Keratinocyte (primary cell): Measurements from ENCODE around the gene ANO7. TPM values are rescaled to one million over a fixed set of nuclear protein-coding genes. Genes with fewer than 3 reads are reported as not detected.

Source experiments
- DNase-seq: peaks from one replicate; pipeline ENCODE4 v3.0.0-alpha.2; 2011; ENCODE audit warnings: low read depth, missing footprints, low spot score
- FAIRE-seq: peaks from 2 replicates; lab custom pipeline; 2011; peaks lifted over from hg19 to GRCh38; lab: Jason Lieb, UNC
- H2AFZ ChIP-seq: 2 replicates; pipeline ENCODE4 v1.6.0; 2012; ENCODE audit warnings: low read length, control low read depth, inconsistent platforms; ENCODE audit not compliant: control insufficient read depth
- H3K27ac ChIP-seq: 2 replicates; pipeline ENCODE4 v1.5.1; 2011; ENCODE audit warnings: low read length; ENCODE audit not compliant: control insufficient read depth, insufficient read depth
- H3K27me3 ChIP-seq: 3 replicates; pipeline ENCODE4 v1.6.0; 2011; ENCODE audit warnings: low read length; ENCODE audit not compliant: control insufficient read depth, insufficient read depth; ENCODE audit errors: extremely low read depth
- H3K36me3 ChIP-seq, 2 experiments: 2 replicates in 1 of 2; 3 replicates in 1 of 2; pipeline ENCODE4 v1.5.1; 2011; ENCODE audit warnings: low read length in 2 of 2, mild to moderate bottlenecking in 1 of 2; ENCODE audit not compliant: control insufficient read depth in 2 of 2, insufficient read depth in 2 of 2; ENCODE audit errors: extremely low read depth in 1 of 2
- H3K4me1 ChIP-seq: 3 replicates; pipeline ENCODE4 v1.5.1; 2011; ENCODE audit warnings: low read length; ENCODE audit not compliant: control insufficient read depth, insufficient read depth; ENCODE audit errors: extremely low read depth
- H3K4me2 ChIP-seq: 3 replicates; pipeline ENCODE4 v1.6.0; 2011; ENCODE audit warnings: low read depth, low read length; ENCODE audit not compliant: control insufficient read depth, insufficient read depth; ENCODE audit errors: extremely low read depth
- H3K4me3 ChIP-seq, 3 experiments: fragments of 200-600 bp in 1 of 3; sonication (generic) in 1 of 3; 2 replicates in 2 of 3; 3 replicates in 1 of 3; pipeline ENCODE4 v1.5.1; 2011 to 2016; ENCODE audit warnings: low read length in 3 of 3, mild to moderate bottlenecking in 3 of 3, control low read depth in 2 of 3, inconsistent platforms in 1 of 3, low read depth in 1 of 3, mixed read lengths in 1 of 3, mixed run types in 1 of 3, moderate library complexity in 1 of 3; ENCODE audit not compliant: control insufficient read depth in 2 of 3, insufficient read depth in 2 of 3; ENCODE audit errors: extremely low read depth in 1 of 3
- H3K79me2 ChIP-seq: 2 replicates; pipeline ENCODE4 v1.6.0; 2012; ENCODE audit warnings: low read length; ENCODE audit not compliant: control insufficient read depth, insufficient read depth
- H3K9ac ChIP-seq: 3 replicates; pipeline ENCODE4 v1.6.0; 2011; ENCODE audit warnings: low read length; ENCODE audit not compliant: control insufficient read depth, insufficient read depth; ENCODE audit errors: extremely low read depth
- H3K9me1 ChIP-seq: 3 replicates; pipeline ENCODE4 v1.6.0; 2011; ENCODE audit warnings: low read length; ENCODE audit not compliant: control insufficient read depth, insufficient read depth; ENCODE audit errors: extremely low read depth
- H3K9me3 ChIP-seq: 2 replicates; pipeline ENCODE4 v1.5.1; 2012; ENCODE audit warnings: low read depth, low read length; ENCODE audit not compliant: control insufficient read depth
- H4K20me1 ChIP-seq: 3 replicates; pipeline ENCODE4 v1.6.0; 2011; ENCODE audit warnings: low read length; ENCODE audit not compliant: control insufficient read depth, insufficient read depth; ENCODE audit errors: extremely low read depth
- EZH2 ChIP-seq: IDR thresholded peaks from one replicate; pipeline ENCODE4 v1.6.1; 2012; ENCODE audit warnings: inconsistent platforms, mild to moderate bottlenecking, low read length, moderate library complexity
- dilution Hi-C: fragments of 300-500 bp; cut with MboI; formaldehyde crosslinking; loops from one replicate; pipeline ENCODE4 v1.7.0; 2020; ENCODE audit warnings: low sequenced_read_pairs; ENCODE audit not compliant: extremely low pct_ligation_motif_present
- polyA plus RNA-seq, 5 experiments: library from polyadenylated mRNA; depleted of rRNA in 3 of 5; stranded (reverse) in 3 of 5; stranded (forward) in 1 of 5; unstranded in 1 of 5; fragments of >200 nt; gene quantifications; 1 replicate in 1 of 5; 2 replicates in 3 of 5; 3 replicates in 1 of 5; pipeline versions ENCODE4 v1.2.1 to v1.2.3, GENCODE V29; 2011 to 2012; ENCODE audit warnings: missing spikeins in 2 of 5, low read depth in 1 of 5, low replicate concordance in 1 of 5
- TF ChIP-seq, protein P1 (sequence below), 3 experiments: IDR thresholded peaks in 1 of 3; conservative IDR thresholded peaks in 1 of 3; optimal IDR thresholded peaks in 1 of 3; 2 replicates in 2 of 3; 3 replicates in 1 of 3; pipeline versions ENCODE3 to v1.5.1; 2011; ENCODE audit warnings: low read length in 3 of 3, mild to moderate bottlenecking in 3 of 3, moderate library complexity in 2 of 3, control low read depth in 1 of 3, inconsistent platforms in 1 of 3; ENCODE audit not compliant: insufficient read depth in 2 of 3; ENCODE audit errors: extremely low read depth in 1 of 3

Gene ANO7
- polyA plus RNA-seq, 1 donor (not counting 4 experiments of a cell fraction or from before 2014, with no cell fraction given): 0.14 TPM

DNA sequence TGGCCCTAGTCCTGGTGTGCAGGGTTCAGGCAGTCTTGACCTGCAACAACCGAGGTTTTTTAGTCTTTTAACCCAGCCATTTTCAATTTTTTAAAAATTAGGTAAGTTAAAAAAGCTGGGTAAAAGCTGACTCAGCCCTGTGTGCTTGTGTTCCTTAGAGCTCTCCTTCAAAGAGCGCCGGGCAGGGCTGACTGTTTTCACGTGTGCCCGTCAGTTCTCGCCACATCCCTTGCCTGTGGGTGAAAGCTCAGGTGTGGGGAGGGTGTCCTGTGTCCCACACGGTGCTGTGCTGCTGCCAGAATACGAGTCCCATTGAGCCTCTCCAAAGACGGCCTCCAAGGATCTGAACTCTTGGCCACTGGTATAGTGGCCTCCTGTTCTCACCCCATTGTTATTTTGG is 5.3 kb upstream of the ANO7 start:
- FAIRE-seq: no peak
- H3K4me1 ChIP-seq: no peaks in the 10 kb centered on the region
- no peaks in the 10 kb centered on the region for H3K9me1 ChIP-seq
- H3K36me3 ChIP-seq: peaks cover 6 to 8% of the 10 kb centered on the region in 2 experiments
- no peak overlapping the region for H3K9ac ChIP-seq
- no peak overlapping the region for H3K4me3 ChIP-seq
- no peaks in the 10 kb centered on the region for H4K20me1 ChIP-seq
- H3K27me3 ChIP-seq: peaks cover 10% of the 10 kb centered on the region
- H3K79me2 ChIP-seq: no peaks in the 10 kb centered on the region
- no peak for DNase-seq
- H3K27ac ChIP-seq: no peak overlapping the region
- TF ChIP-seq, protein P1, sequence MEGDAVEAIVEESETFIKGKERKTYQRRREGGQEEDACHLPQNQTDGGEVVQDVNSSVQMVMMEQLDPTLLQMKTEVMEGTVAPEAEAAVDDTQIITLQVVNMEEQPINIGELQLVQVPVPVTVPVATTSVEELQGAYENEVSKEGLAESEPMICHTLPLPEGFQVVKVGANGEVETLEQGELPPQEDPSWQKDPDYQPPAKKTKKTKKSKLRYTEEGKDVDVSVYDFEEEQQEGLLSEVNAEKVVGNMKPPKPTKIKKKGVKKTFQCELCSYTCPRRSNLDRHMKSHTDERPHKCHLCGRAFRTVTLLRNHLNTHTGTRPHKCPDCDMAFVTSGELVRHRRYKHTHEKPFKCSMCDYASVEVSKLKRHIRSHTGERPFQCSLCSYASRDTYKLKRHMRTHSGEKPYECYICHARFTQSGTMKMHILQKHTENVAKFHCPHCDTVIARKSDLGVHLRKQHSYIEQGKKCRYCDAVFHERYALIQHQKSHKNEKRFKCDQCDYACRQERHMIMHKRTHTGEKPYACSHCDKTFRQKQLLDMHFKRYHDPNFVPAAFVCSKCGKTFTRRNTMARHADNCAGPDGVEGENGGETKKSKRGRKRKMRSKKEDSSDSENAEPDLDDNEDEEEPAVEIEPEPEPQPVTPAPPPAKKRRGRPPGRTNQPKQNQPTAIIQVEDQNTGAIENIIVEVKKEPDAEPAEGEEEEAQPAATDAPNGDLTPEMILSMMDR (optimal IDR thresholded peaks at IDR 0.05 in 1 of 3, IDR thresholded peaks at IDR 0.05 in 1 of 3, conservative IDR thresholded peaks at IDR 0.05 in 1 of 3; ENCODE audit: extremely low read depth in 1 of 3, insufficient read depth in 2 of 3, low read length in 3 of 3): no peak
- no peak for TF ChIP-seq EZH2
- H2AFZ ChIP-seq: no peak overlapping the region
- H3K9me3 ChIP-seq: no peaks in the 10 kb centered on the region
- dilution Hi-C loops: no loop called here
- no peak overlapping the region for H3K4me2 ChIP-seq

DNA sequence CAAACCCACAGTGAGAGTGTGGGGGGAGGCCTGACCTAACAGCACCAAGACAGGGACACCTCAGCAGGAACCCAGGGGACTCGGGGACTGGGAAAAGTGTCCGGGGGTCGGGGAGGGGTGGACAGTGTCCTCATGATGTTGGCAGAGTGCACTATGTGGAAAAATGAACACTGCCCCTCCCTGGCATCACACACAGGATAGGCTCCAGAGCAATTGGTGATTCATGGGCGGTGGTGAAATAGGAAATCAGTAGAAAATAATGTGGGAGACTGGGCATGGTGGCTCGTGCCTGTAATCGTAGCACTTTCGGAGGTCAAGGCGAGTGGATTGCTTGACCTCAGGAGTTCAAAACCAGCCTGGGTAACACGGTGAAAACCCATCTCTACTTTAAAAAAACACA is 3.6 kb upstream of the ANO7 start:
- Histone ChIP-seq H3K27ac (no peak overlapping the region), H3K4me2 (no peak overlapping the region), H3K9me3 (no peaks in the 10 kb centered on the region), H3K36me3 (peaks cover 3 to 4% of the 10 kb centered on the region in 2 experiments), H3K9ac (no peak overlapping the region), H3K4me3 (no peak overlapping the region), H4K20me1 (no peaks in the 10 kb centered on the region), H3K79me2 (no peaks in the 10 kb centered on the region), H3K9me1 (no peaks in the 10 kb centered on the region), H2AFZ (no peak overlapping the region), H3K4me1 (no peaks in the 10 kb centered on the region), H3K27me3 (peaks cover 18% of the 10 kb centered on the region)
- FAIRE-seq (no peak), DNase-seq (no peak)
- dilution Hi-C loops: no loop called here
- TF ChIP-seq, protein P1 (optimal IDR thresholded peaks at IDR 0.05 in 1 of 3, IDR thresholded peaks at IDR 0.05 in 1 of 3, conservative IDR thresholded peaks at IDR 0.05 in 1 of 3; ENCODE audit: extremely low read depth in 1 of 3, insufficient read depth in 2 of 3, low read length in 3 of 3): no peak
- TF ChIP-seq EZH2: no peak
